Stimulated activated CD8-positive, alpha-beta memory T cell treated with anti-CD3 and anti-CD28 coated beads, Interleukin-15, amount 100 ng/mL, for 1 hour (primary cell): Measurements from ENCODE around the gene C1orf210.

ENCODE experiments used
- DNase-seq: peaks from one replicate; pipeline ENCODE4 v3.0.0-alpha.2; 2020; ENCODE audit warnings: low read depth

Gene C1orf210

GRCh38 chr1:43285269-43285990 lies at the start of gene C1orf210:
TSS of gene C1orf210 (minus strand) at chr1:43285581. CDS start at chr1:43283270, 2,311 bp downstream.
- DNase-seq, result no peak

- no peak for DNase-seq
These were observed 49.2 kb upstream of the C1orf210 start for GRCh38 chr1:43334453-43335205.

- no peak for DNase-seq
These were observed 46.3 kb upstream of the C1orf210 start for GRCh38 chr1:43331688-43332087.

GRCh38 chr1:43329995-43330751 lies 44.8 kb upstream of the C1orf210 start:
- DNase-seq, result no peak

- DNase-seq, result no peak
These were observed 42.3 kb upstream of the C1orf210 start for GRCh38 chr1:43327549-43328292.

- no peak for DNase-seq
These were observed 40.0 kb upstream of the C1orf210 start for GRCh38 chr1:43325381-43325780.

- no peak for DNase-seq
These were observed 39.4 kb upstream of the C1orf210 start for GRCh38 chr1:43324810-43325209.

GRCh38 chr1:43322506-43322905 lies 37.1 kb upstream of the C1orf210 start:
- no peak for DNase-seq

GRCh38 chr1:43321331-43321891 lies 36.0 kb upstream of the C1orf210 start:
- DNase-seq, result no peak

- no peak for DNase-seq
These were observed 34.4 kb upstream of the C1orf210 start for GRCh38 chr1:43319766-43320165.

GRCh38 chr1:43319288-43319687 lies 33.9 kb upstream of the C1orf210 start:
- no peak for DNase-seq

GRCh38 chr1:43318831-43319230 lies 33.5 kb upstream of the C1orf210 start:
- DNase-seq, result no peak

- DNase-seq, result no peak
These were observed 32.6 kb upstream of the C1orf210 start for GRCh38 chr1:43317817-43318471.

GRCh38 chr1:43316738-43317520 lies 31.5 kb upstream of the C1orf210 start:
- DNase-seq, result no peak

- no peak for DNase-seq
These were observed 30.8 kb upstream of the C1orf210 start for GRCh38 chr1:43315963-43316737.

- DNase-seq, result no peak
These were observed 30.1 kb upstream of the C1orf210 start for GRCh38 chr1:43315481-43315880.

GRCh38 chr1:43314233-43314632 lies 28.9 kb upstream of the C1orf210 start:
- DNase-seq, result no peak

- no peak for DNase-seq
These were observed 28.4 kb upstream of the C1orf210 start for GRCh38 chr1:43313771-43314170.

- DNase-seq, result no peak
These were observed 27.5 kb upstream of the C1orf210 start for GRCh38 chr1:43312663-43313515.
